H9 (cell line): Measurements from ENCODE around the gene P2RX6. TPM values are rescaled to one million over a fixed set of nuclear protein-coding genes. Genes with fewer than 3 reads are reported as not detected.

ENCODE experiments used
- DNase-seq: peaks from one replicate; pipeline ENCODE4 v3.0.0-alpha.2; 2017
- H2AFZ ChIP-seq: one replicate; pipeline ENCODE4 v1.6.1; 2013; ENCODE audit warnings: mild to moderate bottlenecking, low read length, control low read depth, moderate library complexity
- H2AK5ac ChIP-seq: 2 replicates; pipeline ENCODE4 v1.6.1; 2013; ENCODE audit warnings: low read length, control low read depth, mixed read lengths; ENCODE audit not compliant: insufficient read length
- H2BK120ac ChIP-seq: one replicate; pipeline ENCODE4 v1.6.1; 2013; ENCODE audit warnings: low read depth, mild to moderate bottlenecking, low read length, control low read depth, inconsistent platforms; ENCODE audit not compliant: poor library complexity, severe bottlenecking
- H2BK12ac ChIP-seq: 2 replicates; pipeline ENCODE4 v1.6.1; 2013; ENCODE audit warnings: low read length, control low read depth, mixed read lengths, low read depth; ENCODE audit not compliant: insufficient read length
- H2BK15ac ChIP-seq: 2 replicates; pipeline ENCODE4 v1.6.1; 2013; ENCODE audit warnings: low read depth, low read length, control low read depth
- H2BK20ac ChIP-seq: one replicate; pipeline ENCODE4 v1.6.1; 2013; ENCODE audit warnings: low read depth, mild to moderate bottlenecking, low read length, control low read depth, inconsistent platforms; ENCODE audit not compliant: poor library complexity, severe bottlenecking
- H2BK5ac ChIP-seq: 2 replicates; pipeline ENCODE4 v1.6.1; 2013; ENCODE audit warnings: low read length, control low read depth, mixed read lengths; ENCODE audit not compliant: insufficient read length
- H3K14ac ChIP-seq: 2 replicates; pipeline ENCODE4 v1.6.1; 2013; ENCODE audit warnings: low read length, control low read depth; ENCODE audit not compliant: insufficient read depth
- H3K18ac ChIP-seq: 2 replicates; pipeline ENCODE4 v1.6.1; 2013; ENCODE audit warnings: low read depth, mild to moderate bottlenecking, mixed read lengths, low read length, control low read depth; ENCODE audit not compliant: insufficient read length
- H3K23ac ChIP-seq: 2 replicates; pipeline ENCODE4 v1.6.1; 2013; ENCODE audit warnings: low read length, control low read depth, mixed read lengths, low read depth; ENCODE audit not compliant: insufficient read length
- H3K23me2 ChIP-seq: 2 replicates; pipeline ENCODE4 v1.6.1; 2013; ENCODE audit warnings: low read depth, mild to moderate bottlenecking, mixed read lengths, low read length, control low read depth; ENCODE audit not compliant: insufficient read length, poor library complexity, severe bottlenecking
- H3K27ac ChIP-seq: 2 replicates; pipeline ENCODE4 v1.5.1; 2013; ENCODE audit warnings: low read length, control low read depth, mixed read lengths, low read depth; ENCODE audit not compliant: insufficient read length
- H3K27me3 ChIP-seq: 2 replicates; pipeline ENCODE4 v1.6.1; 2013; ENCODE audit warnings: low read length, control low read depth, inconsistent platforms; ENCODE audit not compliant: insufficient read depth
- H3K4ac ChIP-seq: 2 replicates; pipeline ENCODE4 v1.6.1; 2013; ENCODE audit warnings: low read depth, mild to moderate bottlenecking, control low read depth, inconsistent platforms, low read length, moderate library complexity
- H3K4me1 ChIP-seq: 2 replicates; pipeline ENCODE4 v1.6.1; 2013; ENCODE audit warnings: low read length, control low read depth, inconsistent platforms; ENCODE audit not compliant: insufficient read depth
- H3K4me2 ChIP-seq: 2 replicates; pipeline ENCODE4 v1.6.1; 2013; ENCODE audit warnings: low read length, control low read depth, mixed read lengths; ENCODE audit not compliant: insufficient read length, insufficient read depth
- H3K56ac ChIP-seq: 2 replicates; pipeline ENCODE4 v1.6.1; 2013; ENCODE audit warnings: low read depth, mild to moderate bottlenecking, mixed read lengths, low read length, control low read depth; ENCODE audit not compliant: insufficient read length
- H3K79me1 ChIP-seq: 2 replicates; pipeline ENCODE4 v1.6.1; 2013; ENCODE audit warnings: low read depth, mild to moderate bottlenecking, moderate library complexity, low read length, control low read depth, inconsistent platforms; ENCODE audit not compliant: insufficient read depth, poor library complexity, severe bottlenecking
- H3K79me2 ChIP-seq: 2 replicates; pipeline ENCODE4 v1.6.1; 2013; ENCODE audit warnings: low read length, control low read depth, inconsistent platforms; ENCODE audit not compliant: insufficient read depth
- H3K9ac ChIP-seq: 2 replicates; pipeline ENCODE4 v1.6.1; 2013; ENCODE audit warnings: low read length, control low read depth, mixed read lengths; ENCODE audit not compliant: insufficient read length; ENCODE audit errors: extremely low read depth
- H3K9me3 ChIP-seq: one replicate; pipeline ENCODE4 v1.6.1; 2013; ENCODE audit warnings: low read depth, low read length, inconsistent platforms; ENCODE audit not compliant: control insufficient read depth
- H3T11ph ChIP-seq: one replicate; pipeline ENCODE4 v1.6.1; 2013; ENCODE audit warnings: mild to moderate bottlenecking, low read length, control low read depth, inconsistent platforms
- H4K20me1 ChIP-seq: one replicate; pipeline ENCODE4 v1.6.1; 2013; ENCODE audit not compliant: control insufficient read depth, insufficient read length, insufficient read depth
- H4K5ac ChIP-seq: 2 replicates; pipeline ENCODE4 v1.6.1; 2013; ENCODE audit warnings: low read depth, mild to moderate bottlenecking, mixed read lengths, low read length, control low read depth; ENCODE audit not compliant: insufficient read length
- H4K8ac ChIP-seq: replicated peaks from 2 replicates; pipeline ENCODE4 v1.6.1; 2013; ENCODE audit warnings: low read length, control low read depth, mixed read lengths, low read depth; ENCODE audit not compliant: insufficient read length
- H4K91ac ChIP-seq: 2 replicates; pipeline ENCODE4 v1.6.1; 2013; ENCODE audit warnings: low read depth, mild to moderate bottlenecking, moderate library complexity, mixed read lengths, low read length, control low read depth; ENCODE audit not compliant: insufficient read length
- H3K27ac Mint-ChIP-seq, 3 experiments: 2 replicates in 2 of 3; 3 replicates in 1 of 3; pipeline ENCODE4 v1.8.0; 2020 to 2021; ENCODE audit warnings: mixed read lengths in 3 of 3, mild to moderate bottlenecking in 1 of 3, moderate library complexity in 1 of 3
- H3K27me3 Mint-ChIP-seq: 2 replicates; pipeline ENCODE4 v1.8.0; 2021; ENCODE audit warnings: low read depth, mild to moderate bottlenecking, moderate library complexity, mixed read lengths
- H3K36me3 Mint-ChIP-seq, 3 experiments: 2 replicates in 2 of 3; 3 replicates in 1 of 3; pipeline ENCODE4 v1.8.0; 2020 to 2021; ENCODE audit warnings: low read depth in 3 of 3, mixed read lengths in 3 of 3; ENCODE audit not compliant: insufficient read depth in 1 of 3
- H3K4me1 Mint-ChIP-seq, 2 experiments: 2 replicates each; pipeline ENCODE4 v1.8.0; 2020; ENCODE audit warnings: mixed read lengths in 2 of 2
- H3K4me3 Mint-ChIP-seq, 2 experiments: 2 replicates in 1 of 2; 3 replicates in 1 of 2; pipeline ENCODE4 v1.8.0; 2020 to 2021; ENCODE audit warnings: mild to moderate bottlenecking in 2 of 2, mixed read lengths in 2 of 2, moderate library complexity in 1 of 2
- H3K9me3 Mint-ChIP-seq, 2 experiments: 2 replicates in 1 of 2; 3 replicates in 1 of 2; pipeline ENCODE4 v1.8.0; 2020; ENCODE audit warnings: mild to moderate bottlenecking in 2 of 2, mixed read lengths in 2 of 2, moderate library complexity in 1 of 2
- CTCF ChIP-seq: fragments of 200-600 bp; sonication (generic); conservative IDR thresholded peaks from 3 replicates; pipeline ENCODE4 v1.8.0; 2021; ENCODE audit warnings: antibody characterized with exemption, mild to moderate bottlenecking
- WGBS: extraction: QIAGEN DNeasy Blood & Tissue Kit; methylation state at CpG from one replicate; pipeline ENCODE4 v1.1.7; 2013; ENCODE audit warnings: missing lambda C conversion rate, low lambda C conversion rate, mixed read lengths; ENCODE audit not compliant: insufficient read length; ENCODE audit errors: extremely low coverage; 5-methylcytosine and 5-hydroxymethylcytosine counted together
- total RNA-seq: library from RNA; stranded (reverse); gene quantifications from 2 replicates; pipeline ENCODE4 v1.2.1, GENCODE V29; 2021

P2RX6 gene
- total RNA-seq, 1 experiment from 2014 or later = not detected

- no CpG with 5 or more reads among the region's 7 CpGs for WGBS
- H3K36me3 Mint-ChIP-seq = peaks cover 0 to 32% (median 21%) of the 10 kb centered on the region in 3 experiments; a peak in 6 of 7 replicates
- Histone ChIP-seq H2AK5ac (no peak overlapping the region), H3K27ac (no peak overlapping the region), H3K23ac (no peak overlapping the region), H2BK12ac (no peak overlapping the region), H3K56ac (no peak overlapping the region), H3K79me1 (no peaks in the 10 kb centered on the region), H3K9me3 (no peaks in the 10 kb centered on the region), H3K4ac (no peak overlapping the region), H2BK5ac (no peak overlapping the region), H2BK15ac (no peak overlapping the region), H3K23me2 (peaks cover 11% of the 10 kb centered on the region), H4K20me1 (no peaks in the 10 kb centered on the region), H3K4me1 (0 out of 2 replicates have a peak, but pooled peaks cover 2% of the 10 kb centered on the region), H2AFZ (no peak overlapping the region), H4K8ac (no peak overlapping the region), H3K4me2 (no peak overlapping the region), H2BK120ac (no peak overlapping the region), H3K14ac (no peak overlapping the region), H4K5ac (no peak overlapping the region), H2BK20ac (no peak overlapping the region), H4K91ac (no peak overlapping the region), H3K9ac (no peak overlapping the region), H3K27me3 (no peaks in the 10 kb centered on the region), H3K79me2 (no peaks in the 10 kb centered on the region), H3T11ph (no peak overlapping the region), H3K18ac (no peak overlapping the region)
- peaks cover 15 to 16% of the 10 kb centered on the region in 2 experiments for H3K4me1 Mint-ChIP-seq
- H3K27me3 Mint-ChIP-seq = no peaks in the 10 kb centered on the region; the same call in 1 of the 2 replicates
- DNase-seq = no peak
- H3K9me3 Mint-ChIP-seq = no peaks in the 10 kb centered on the region; a peak in 1 of 5 replicates
- no peak for TF ChIP-seq CTCF
- H3K4me3 Mint-ChIP-seq = no peak overlapping the region
- H3K27ac Mint-ChIP-seq = no peak overlapping the region
Observed at GRCh38 chr22:20985720-20986119, 29.2 kb upstream of the P2RX6 start.
